Activated naive CD8-positive, alpha-beta T cell treated with anti-CD3 and anti-CD28 coated beads for 36 hours (primary cell): Measurements from ENCODE around the gene WDR93. TPM values are rescaled to one million over a fixed set of nuclear protein-coding genes. Genes with fewer than 3 reads are reported as not detected.

Experiments used
- DNase-seq: peaks from one replicate; pipeline ENCODE4 v3.0.0; 2021
- H3K27ac Mint-ChIP-seq: one replicate; pipeline ENCODE4 v1.8.0; 2022; ENCODE audit warnings: mild to moderate bottlenecking, moderate library complexity, mixed read lengths
- H3K27me3 Mint-ChIP-seq: one replicate; pipeline ENCODE4 v1.8.0; 2022; ENCODE audit warnings: mild to moderate bottlenecking, mixed read lengths
- H3K36me3 Mint-ChIP-seq: one replicate; pipeline ENCODE4 v1.8.0; 2021; ENCODE audit warnings: mild to moderate bottlenecking, mixed read lengths
- H3K4me1 Mint-ChIP-seq: one replicate; pipeline ENCODE4 v1.8.0; 2021; ENCODE audit warnings: mixed read lengths
- H3K4me3 Mint-ChIP-seq: one replicate; pipeline ENCODE4 v1.8.0; 2022; ENCODE audit warnings: mild to moderate bottlenecking, moderate library complexity, mixed read lengths
- H3K9me3 Mint-ChIP-seq: one replicate; pipeline ENCODE4 v1.8.0; 2022; ENCODE audit warnings: mixed read lengths
- total RNA-seq, 2 experiments: library from RNA; stranded (reverse); gene quantifications; one replicate each; pipeline ENCODE4 v1.2.3, GENCODE V29; 2021

Gene WDR93
- total RNA-seq, 2 experiments from 2014 or later, result not detected

GRCh38 chr15:89654847-89655805 is 35.5 kb upstream of the WDR93 start, which contains the start of gene KIF7:
TSS of gene KIF7 (minus strand) at chr15:89655467. CDS start at chr15:89652930, 2,537 bp downstream.
- Mint-ChIP-seq H3K27me3 (peaks cover 58% of the 10 kb centered on the region), H3K27ac (peak within 1 kb of the TSS; percentile 15), H3K36me3 (peaks cover 3% of the 10 kb centered on the region), H3K4me1 (peaks cover 19% of the 10 kb centered on the region), H3K9me3 (no peaks in the 10 kb centered on the region), H3K4me3 (peak within 1 kb of the TSS; percentile 78)
- DNase-seq, result peak; percentile 45

- no peak for DNase-seq
- H3K27ac Mint-ChIP-seq, result peak overlapping the region; percentile 14
- peaks cover 3% of the 10 kb centered on the region for H3K36me3 Mint-ChIP-seq
- no peaks in the 10 kb centered on the region for H3K9me3 Mint-ChIP-seq
- H3K4me1 Mint-ChIP-seq, result peaks cover 19% of the 10 kb centered on the region
- peak overlapping the region; percentile 71 for H3K4me3 Mint-ChIP-seq
- H3K27me3 Mint-ChIP-seq, result peaks cover 64% of the 10 kb centered on the region
These were observed 34.3 kb upstream of the WDR93 start for GRCh38 chr15:89656116-89656815.

GRCh38 chr15:89657686-89658200 is 32.9 kb upstream of the WDR93 start:
- peaks cover 3% of the 10 kb centered on the region for H3K36me3 Mint-ChIP-seq
- DNase-seq, result no peak
- no peaks in the 10 kb centered on the region for H3K9me3 Mint-ChIP-seq
- H3K27ac Mint-ChIP-seq, result no peak overlapping the region
- peaks cover 58% of the 10 kb centered on the region for H3K27me3 Mint-ChIP-seq
- no peak overlapping the region for H3K4me3 Mint-ChIP-seq
- H3K4me1 Mint-ChIP-seq, result peaks cover 19% of the 10 kb centered on the region

- no peak for DNase-seq
- H3K27ac Mint-ChIP-seq, result no peak overlapping the region
- H3K36me3 Mint-ChIP-seq, result peaks cover 3% of the 10 kb centered on the region
- H3K9me3 Mint-ChIP-seq, result no peaks in the 10 kb centered on the region
- H3K4me1 Mint-ChIP-seq, result peaks cover 16% of the 10 kb centered on the region
- H3K4me3 Mint-ChIP-seq, result no peak overlapping the region
- peaks cover 47% of the 10 kb centered on the region for H3K27me3 Mint-ChIP-seq
These were observed 31.3 kb upstream of the WDR93 start for GRCh38 chr15:89659295-89659694.

GRCh38 chr15:89660556-89660955 is 30.1 kb upstream of the WDR93 start:
- no peak overlapping the region for H3K27ac Mint-ChIP-seq
- H3K4me3 Mint-ChIP-seq, result no peak overlapping the region
- H3K9me3 Mint-ChIP-seq, result no peaks in the 10 kb centered on the region
- H3K4me1 Mint-ChIP-seq, result peaks cover 10% of the 10 kb centered on the region
- peaks cover 49% of the 10 kb centered on the region for H3K27me3 Mint-ChIP-seq
- no peaks in the 10 kb centered on the region for H3K36me3 Mint-ChIP-seq
- DNase-seq, result no peak

GRCh38 chr15:89662893-89663626 is 27.6 kb upstream of the WDR93 start:
- Mint-ChIP-seq H3K4me1 (no peaks in the 10 kb centered on the region), H3K4me3 (no peak overlapping the region), H3K27ac (no peak overlapping the region), H3K9me3 (no peaks in the 10 kb centered on the region), H3K36me3 (no peaks in the 10 kb centered on the region), H3K27me3 (peaks cover 43% of the 10 kb centered on the region)
- DNase-seq, result no peak

- H3K4me3 Mint-ChIP-seq, result peak overlapping the region; percentile 47
- H3K27ac Mint-ChIP-seq, result no peak overlapping the region
- no peaks in the 10 kb centered on the region for H3K36me3 Mint-ChIP-seq
- no peak for DNase-seq
- no peaks in the 10 kb centered on the region for H3K9me3 Mint-ChIP-seq
- peaks cover 32% of the 10 kb centered on the region for H3K27me3 Mint-ChIP-seq
- H3K4me1 Mint-ChIP-seq, result no peaks in the 10 kb centered on the region
These were observed 25.9 kb upstream of the WDR93 start for GRCh38 chr15:89664441-89665350.

- peaks cover 24% of the 10 kb centered on the region for H3K27me3 Mint-ChIP-seq
- no peaks in the 10 kb centered on the region for H3K9me3 Mint-ChIP-seq
- H3K4me3 Mint-ChIP-seq, result peak overlapping the region; percentile 14
- no peaks in the 10 kb centered on the region for H3K36me3 Mint-ChIP-seq
- H3K27ac Mint-ChIP-seq, result no peak overlapping the region
- no peaks in the 10 kb centered on the region for H3K4me1 Mint-ChIP-seq
- peak; percentile 36 for DNase-seq
These were observed 25.0 kb upstream of the WDR93 start for GRCh38 chr15:89665449-89666181.

- Mint-ChIP-seq H3K27ac (no peak overlapping the region), H3K27me3 (peaks cover 23% of the 10 kb centered on the region), H3K4me3 (peak overlapping the region; percentile 14), H3K9me3 (no peaks in the 10 kb centered on the region), H3K36me3 (no peaks in the 10 kb centered on the region), H3K4me1 (no peaks in the 10 kb centered on the region)
- no peak for DNase-seq
These were observed 24.3 kb upstream of the WDR93 start for GRCh38 chr15:89666184-89666857.

GRCh38 chr15:89666858-89667705 is 23.5 kb upstream of the WDR93 start:
- Mint-ChIP-seq H3K27me3 (peaks cover 23% of the 10 kb centered on the region), H3K36me3 (no peaks in the 10 kb centered on the region), H3K4me3 (no peak overlapping the region), H3K4me1 (peaks cover 3% of the 10 kb centered on the region), H3K27ac (no peak overlapping the region), H3K9me3 (no peaks in the 10 kb centered on the region)
- DNase-seq, result no peak

GRCh38 chr15:89667706-89667960 is 23.0 kb upstream of the WDR93 start:
- no peak overlapping the region for H3K27ac Mint-ChIP-seq
- DNase-seq, result no peak
- no peaks in the 10 kb centered on the region for H3K9me3 Mint-ChIP-seq
- no peaks in the 10 kb centered on the region for H3K36me3 Mint-ChIP-seq
- peaks cover 23% of the 10 kb centered on the region for H3K27me3 Mint-ChIP-seq
- H3K4me1 Mint-ChIP-seq, result peaks cover 3% of the 10 kb centered on the region
- no peak overlapping the region for H3K4me3 Mint-ChIP-seq

GRCh38 chr15:89668171-89668570 is 22.4 kb upstream of the WDR93 start:
- Mint-ChIP-seq H3K27ac (peak overlapping the region; percentile 4), H3K9me3 (no peaks in the 10 kb centered on the region), H3K36me3 (no peaks in the 10 kb centered on the region), H3K27me3 (peaks cover 23% of the 10 kb centered on the region), H3K4me1 (peaks cover 3% of the 10 kb centered on the region), H3K4me3 (no peak overlapping the region)
- no peak for DNase-seq
